ENCODE results near the gene OXSR1.

DNA sequence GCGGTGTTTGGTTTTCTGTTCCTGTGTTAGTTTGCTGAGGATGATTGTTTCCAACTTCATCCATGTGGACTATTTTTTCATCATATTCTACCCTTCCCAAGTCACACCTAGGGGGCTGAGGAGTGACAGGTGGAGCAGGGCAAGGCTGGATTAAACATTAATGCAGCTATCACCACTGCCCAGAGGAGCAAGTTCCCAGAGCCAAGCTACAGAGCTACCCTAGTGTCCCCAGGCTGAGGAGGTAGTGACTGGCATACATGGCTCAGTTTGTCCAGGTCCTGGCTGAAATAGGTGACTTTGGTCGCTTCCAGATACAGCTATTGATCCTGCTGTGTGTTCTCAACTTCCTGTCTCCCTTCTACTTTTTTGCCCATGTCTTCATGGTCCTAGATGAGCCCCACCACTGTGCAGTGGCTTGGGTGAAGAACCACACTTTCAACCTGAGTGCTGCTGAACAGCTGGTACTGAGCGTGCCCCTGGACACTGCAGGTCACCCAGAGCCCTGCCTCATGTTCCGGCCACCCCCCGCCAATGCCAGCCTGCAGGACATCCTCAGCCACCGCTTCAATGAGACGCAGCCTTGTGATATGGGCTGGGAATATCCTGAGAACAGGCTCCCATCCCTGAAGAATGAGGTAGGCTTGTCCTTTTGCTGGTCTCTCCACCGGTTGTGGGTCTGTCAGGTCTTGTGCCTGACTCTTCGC lies 100.4 kb downstream of the OXSR1 start, which contains the start of gene SLC22A13:
- TF ChIP-seq, protein P1, sequence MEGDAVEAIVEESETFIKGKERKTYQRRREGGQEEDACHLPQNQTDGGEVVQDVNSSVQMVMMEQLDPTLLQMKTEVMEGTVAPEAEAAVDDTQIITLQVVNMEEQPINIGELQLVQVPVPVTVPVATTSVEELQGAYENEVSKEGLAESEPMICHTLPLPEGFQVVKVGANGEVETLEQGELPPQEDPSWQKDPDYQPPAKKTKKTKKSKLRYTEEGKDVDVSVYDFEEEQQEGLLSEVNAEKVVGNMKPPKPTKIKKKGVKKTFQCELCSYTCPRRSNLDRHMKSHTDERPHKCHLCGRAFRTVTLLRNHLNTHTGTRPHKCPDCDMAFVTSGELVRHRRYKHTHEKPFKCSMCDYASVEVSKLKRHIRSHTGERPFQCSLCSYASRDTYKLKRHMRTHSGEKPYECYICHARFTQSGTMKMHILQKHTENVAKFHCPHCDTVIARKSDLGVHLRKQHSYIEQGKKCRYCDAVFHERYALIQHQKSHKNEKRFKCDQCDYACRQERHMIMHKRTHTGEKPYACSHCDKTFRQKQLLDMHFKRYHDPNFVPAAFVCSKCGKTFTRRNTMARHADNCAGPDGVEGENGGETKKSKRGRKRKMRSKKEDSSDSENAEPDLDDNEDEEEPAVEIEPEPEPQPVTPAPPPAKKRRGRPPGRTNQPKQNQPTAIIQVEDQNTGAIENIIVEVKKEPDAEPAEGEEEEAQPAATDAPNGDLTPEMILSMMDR (IDR thresholded peaks at IDR 0.05) = no peak
- no peak for TF ChIP-seq POLR2A (IDR thresholded peaks at IDR 0.05)
- no peak for TF ChIP-seq POLR2AphosphoS5 (IDR thresholded peaks at IDR 0.05)
